HepG2 (cell line): ENCODE results near the gene STK40. TPM values are rescaled to one million over a fixed set of nuclear protein-coding genes. Genes with fewer than 3 reads are reported as not detected.

Experiments
- ATF1 ChIP-seq: IDR thresholded peaks from 2 replicates; pipeline ENCODE4 v1.6.1; 2016; ENCODE audit warnings: mild to moderate bottlenecking, control low read depth
- FOXO4 ChIP-seq: sonication (generic); formaldehyde crosslinking; conservative IDR thresholded peaks from 2 replicates; pipeline ENCODE4 v1.8.1; 2023; ENCODE audit warnings: missing genetic modification reagents
- MIER3 ChIP-seq: IDR thresholded peaks from 2 replicates; pipeline ENCODE4 v1.6.1; 2016; ENCODE audit warnings: missing compliant biosample characterization, borderline replicate concordance
- MLXIP ChIP-seq: sonication (generic); formaldehyde crosslinking; IDR thresholded peaks from 2 replicates; pipeline ENCODE4 v1.9.0; 2021; ENCODE audit warnings: missing genetic modification reagents, borderline replicate concordance
- NFIB ChIP-seq: sonication (generic); formaldehyde crosslinking; IDR thresholded peaks from 2 replicates; pipeline ENCODE4 v1.9.0; 2021; ENCODE audit warnings: missing genetic modification reagents, mild to moderate bottlenecking, borderline replicate concordance
- ZBTB21 ChIP-seq: sonication (generic); formaldehyde crosslinking; IDR thresholded peaks from 2 replicates; pipeline ENCODE4 v1.4.0; 2020; ENCODE audit warnings: missing genetic modification reagents
- ZBTB25 ChIP-seq: IDR thresholded peaks from 2 replicates; pipeline ENCODE4 v1.6.1; 2018; ENCODE audit warnings: missing genetic modification reagents
- ZNF138 ChIP-seq: sonication (generic); formaldehyde crosslinking; IDR thresholded peaks from 2 replicates; pipeline ENCODE4 v1.5.0; 2020; ENCODE audit warnings: mild to moderate bottlenecking, low read depth, missing genetic modification reagents
- ZNF264 ChIP-seq: sonication (generic); formaldehyde crosslinking; IDR thresholded peaks from 2 replicates; pipeline ENCODE4 v1.4.0; 2020; ENCODE audit warnings: missing genetic modification reagents
- ZNF564 ChIP-seq: sonication (generic); formaldehyde crosslinking; IDR thresholded peaks from 2 replicates; pipeline ENCODE4 v1.8.1; 2023; ENCODE audit warnings: mild to moderate bottlenecking, missing genetic modification reagents
- ZNF609 ChIP-seq: sonication (generic); formaldehyde crosslinking; IDR thresholded peaks from 2 replicates; pipeline ENCODE4 v1.4.0; 2020; ENCODE audit warnings: mild to moderate bottlenecking, missing genetic modification reagents, borderline replicate concordance
- ZUFSP ChIP-seq: sonication (generic); formaldehyde crosslinking; IDR thresholded peaks from 2 replicates; pipeline ENCODE4 v1.9.0; 2021; ENCODE audit warnings: missing genetic modification reagents, mild to moderate bottlenecking, borderline replicate concordance
- polyA plus RNA-seq, 8 experiments: library from polyadenylated mRNA; depleted of rRNA in 3 of 8; stranded (reverse) in 7 of 8; unstranded in 1 of 8; fragments of >200 nt; fragmentation: Illumina TruSeq in 4 of 8; extraction: Trizol in 4 of 8; gene quantifications; 2 replicates each; pipeline versions ENCODE4 v1.2.1 to v1.2.3, GENCODE V29; 2011 to 2016; ENCODE audit warnings: low read depth in 4 of 8, missing spikeins in 1 of 8, mixed read lengths in 1 of 8; ENCODE audit not compliant: insufficient read depth in 1 of 8
- total RNA-seq, 5 experiments: library from RNA; depleted of rRNA; stranded (reverse); fragments of >200 nt; fragmentation: Illumina TruSeq; extraction: Trizol; gene quantifications; 2 replicates each; pipeline ENCODE4 v1.2.3, GENCODE V29; 2016; ENCODE audit warnings: low read depth in 1 of 5

The STK40 gene
- total and polyA plus RNA-seq, 2 of the 13 experiments (the other 11 are each of a cell fraction or from before 2014, with no cell fraction given), result 33.8 to 35.1 TPM

GRCh38 chr1:36397378-36398230, 11.9 kb upstream of the STK40 start, which contains the start of gene LSM10 (continued):
- no peak for TF ChIP-seq ZNF609 (CRISPR knock-in tag)
- TF ChIP-seq ZBTB25 (CRISPR knock-in tag), result no peak; the same call in 1 of the 2 replicates
- 0 out of 2 replicates have a peak, but pooled peaks have one; percentile 78 for TF ChIP-seq FOXO4 (CRISPR knock-in tag)
- 0 out of 2 replicates have a peak, but pooled peaks have one; percentile 58 for TF ChIP-seq ZNF138
- peak; percentile 44; the same call in 1 of the 2 replicates for TF ChIP-seq ZBTB21
- TF ChIP-seq ZNF564 (CRISPR knock-in tag), result no peak; the same call in 1 of the 2 replicates
- TF ChIP-seq MIER3 (CRISPR knock-in tag), result no peak
- peak; percentile 77 for TF ChIP-seq ATF1 (CRISPR knock-in tag)
- TF ChIP-seq ZUFSP, result no peak
- peak; percentile 79; the same call in 1 of the 2 replicates for TF ChIP-seq ZNF264 (CRISPR knock-in tag)
- TF ChIP-seq NFIB (CRISPR knock-in tag), result no peak
- TF ChIP-seq MLXIP, result no peak; the same call in 1 of the 2 replicates
